Measurements from ENCODE around the gene STMN3. TPM values are rescaled to one million over a fixed set of nuclear protein-coding genes. Genes with fewer than 3 reads are reported as not detected.

Gene STMN3
- total and polyA plus RNA-seq, 3 donors from 2014 or later, result 8.4 to 16.5 (median 15.1) TPM

DNA sequence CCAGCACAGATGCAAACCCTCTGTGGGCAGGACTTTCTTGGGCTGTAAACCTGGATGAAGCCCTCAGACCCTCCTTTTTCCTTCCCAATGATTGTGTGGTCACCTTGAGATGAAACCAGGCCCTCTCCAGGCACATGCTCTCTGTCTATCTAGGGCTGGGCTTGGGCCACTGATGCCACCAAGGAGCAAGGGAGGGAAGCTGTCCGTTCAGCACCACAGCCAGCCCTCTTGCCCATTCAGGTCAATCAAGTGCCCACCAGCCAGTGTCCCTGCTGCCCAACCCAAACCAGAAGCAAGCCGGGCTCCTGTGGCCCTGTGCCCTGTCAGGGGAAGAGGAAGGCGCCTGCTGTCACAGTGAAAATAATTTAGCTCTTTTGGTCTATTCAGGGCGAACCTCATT lies 8.0 kb downstream of the STMN3 start:
- Histone ChIP-seq H3K36me3 (ENCODE audit: low read depth, missing control alignments) (no peaks in the 10 kb centered on the region), H3K4me1 (no peaks in the 10 kb centered on the region), H3K9me3 (no peaks in the 10 kb centered on the region), H3K27ac (no peak overlapping the region), H3K27me3 (no peaks in the 10 kb centered on the region), H3K4me3 (no peak overlapping the region)
- DNase-seq, result no peak
- intact Hi-C loops (cut with DNase I; ENCODE audit: low total_unique reads), result no loop called here
- no peak for TF ChIP-seq POLR2A (IDR thresholded peaks at IDR 0.05)
- TF ChIP-seq, protein P1, sequence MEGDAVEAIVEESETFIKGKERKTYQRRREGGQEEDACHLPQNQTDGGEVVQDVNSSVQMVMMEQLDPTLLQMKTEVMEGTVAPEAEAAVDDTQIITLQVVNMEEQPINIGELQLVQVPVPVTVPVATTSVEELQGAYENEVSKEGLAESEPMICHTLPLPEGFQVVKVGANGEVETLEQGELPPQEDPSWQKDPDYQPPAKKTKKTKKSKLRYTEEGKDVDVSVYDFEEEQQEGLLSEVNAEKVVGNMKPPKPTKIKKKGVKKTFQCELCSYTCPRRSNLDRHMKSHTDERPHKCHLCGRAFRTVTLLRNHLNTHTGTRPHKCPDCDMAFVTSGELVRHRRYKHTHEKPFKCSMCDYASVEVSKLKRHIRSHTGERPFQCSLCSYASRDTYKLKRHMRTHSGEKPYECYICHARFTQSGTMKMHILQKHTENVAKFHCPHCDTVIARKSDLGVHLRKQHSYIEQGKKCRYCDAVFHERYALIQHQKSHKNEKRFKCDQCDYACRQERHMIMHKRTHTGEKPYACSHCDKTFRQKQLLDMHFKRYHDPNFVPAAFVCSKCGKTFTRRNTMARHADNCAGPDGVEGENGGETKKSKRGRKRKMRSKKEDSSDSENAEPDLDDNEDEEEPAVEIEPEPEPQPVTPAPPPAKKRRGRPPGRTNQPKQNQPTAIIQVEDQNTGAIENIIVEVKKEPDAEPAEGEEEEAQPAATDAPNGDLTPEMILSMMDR (IDR thresholded peaks at IDR 0.05), result no peak
- WGBS, 2 donors, result 69 to 86% methylated on average over 4 of the region's 4 CpGs

DNA sequence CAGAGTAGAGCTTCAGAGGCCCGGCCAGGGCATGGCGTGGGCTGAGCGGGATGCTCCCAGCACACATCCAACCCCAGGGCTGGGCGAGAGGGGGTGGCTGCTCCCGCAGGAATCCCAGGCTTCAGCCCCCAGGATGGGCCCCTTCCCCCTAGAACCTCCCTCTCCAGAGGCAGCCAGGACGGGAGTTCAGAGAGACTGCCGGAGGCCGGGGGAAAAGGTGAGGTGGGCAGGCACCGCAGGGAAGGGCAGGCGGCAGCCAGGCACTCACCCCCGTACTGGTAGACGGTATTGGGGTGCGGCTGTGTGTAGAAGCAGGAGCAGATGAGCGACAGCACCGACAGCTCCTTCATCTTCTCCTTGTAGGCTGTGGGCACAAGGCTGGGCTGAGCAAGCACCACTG lies 9.3 kb downstream of the STMN3 start:
- TF ChIP-seq, protein P1 (IDR thresholded peaks at IDR 0.05), result no peak
- no peak for TF ChIP-seq POLR2A (IDR thresholded peaks at IDR 0.05)
- Histone ChIP-seq H3K27ac (no peak overlapping the region), H3K4me3 (no peak overlapping the region), H3K27me3 (no peaks in the 10 kb centered on the region), H3K9me3 (no peaks in the 10 kb centered on the region), H3K36me3 (ENCODE audit: low read depth, missing control alignments) (no peaks in the 10 kb centered on the region), H3K4me1 (no peaks in the 10 kb centered on the region)
- intact Hi-C loops (cut with DNase I; ENCODE audit: low total_unique reads), result no loop called here
- DNase-seq, result no peak
- 86 to 88% methylated on average over 10 to 15 of the region's 15 CpGs for WGBS, 2 donors

DNA sequence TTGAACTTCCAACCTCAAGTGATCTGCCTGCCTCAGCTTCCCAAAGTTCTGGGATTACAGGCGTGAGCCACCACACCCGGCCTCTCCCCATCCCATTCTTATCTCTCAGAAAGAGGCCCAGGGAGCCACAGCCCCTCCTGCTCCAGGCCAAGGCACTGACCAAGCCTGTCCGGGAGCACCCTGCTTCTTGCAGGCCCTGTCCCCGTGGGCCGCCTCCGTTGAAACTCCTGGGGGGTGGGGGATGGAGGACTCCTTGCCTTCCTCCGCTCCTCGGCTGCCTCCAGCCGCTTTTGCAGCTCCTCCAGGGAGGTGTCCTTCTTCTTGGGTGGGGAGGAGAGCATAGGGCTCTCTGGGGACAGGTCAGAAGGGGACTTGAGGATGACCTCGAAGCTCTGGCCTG lies 9.7 kb downstream of the STMN3 start:
- no peak overlapping the region for H3K27ac ChIP-seq
- no peak for TF ChIP-seq POLR2A (IDR thresholded peaks at IDR 0.05)
- TF ChIP-seq, protein P1 (IDR thresholded peaks at IDR 0.05), result no peak
- H3K9me3 ChIP-seq, result no peaks in the 10 kb centered on the region
- intact Hi-C loops (cut with DNase I; ENCODE audit: low total_unique reads), result no loop called here
- H3K27me3 ChIP-seq, result no peaks in the 10 kb centered on the region
- DNase-seq, result no peak
- no peaks in the 10 kb centered on the region for H3K4me1 ChIP-seq
- WGBS, 2 donors, result 81 to 100% methylated on average over 2 to 10 of the region's 10 CpGs
- no peak overlapping the region for H3K4me3 ChIP-seq
- no peaks in the 10 kb centered on the region for H3K36me3 ChIP-seq (ENCODE audit: low read depth, missing control alignments)

DNA sequence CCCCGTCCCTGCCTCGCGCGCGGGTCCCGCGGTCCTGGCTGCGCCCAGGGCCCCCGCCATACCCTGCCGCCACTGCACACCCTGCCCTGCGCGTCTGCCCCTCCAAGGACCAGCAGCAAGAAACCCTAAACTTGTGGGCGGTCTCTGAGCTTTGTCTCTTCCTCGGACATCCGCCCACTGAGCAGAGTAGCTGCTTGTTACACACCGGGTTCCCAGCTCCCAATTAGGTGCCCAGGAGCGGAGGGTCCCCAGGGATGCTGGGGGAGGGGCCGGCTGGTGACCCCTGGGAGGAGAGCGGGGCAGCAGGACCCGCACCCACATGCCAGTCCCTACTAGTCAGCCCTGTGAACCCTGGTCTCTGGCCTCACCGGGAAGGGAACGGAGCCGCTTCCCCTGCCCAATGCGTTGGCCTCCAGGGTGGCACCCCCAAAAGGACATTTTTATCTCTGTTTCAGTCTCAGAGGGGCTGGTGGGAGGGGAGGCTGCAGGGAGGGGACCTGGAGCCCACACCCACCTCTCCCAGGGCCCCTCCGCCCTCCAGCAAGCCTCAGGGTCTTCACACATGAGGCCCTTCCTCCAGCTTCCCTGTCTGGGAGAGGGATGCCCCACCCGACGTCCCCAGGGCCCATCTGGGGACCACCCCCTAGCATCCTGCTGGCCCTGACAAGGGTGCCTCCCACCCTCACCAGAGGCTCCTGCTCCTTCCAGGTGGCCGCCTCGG lies 10.5 kb downstream of the STMN3 start:
- no peaks in the 10 kb centered on the region for H3K36me3 ChIP-seq (ENCODE audit: low read depth, missing control alignments)
- H3K27me3 ChIP-seq, result no peaks in the 10 kb centered on the region
- no peaks in the 10 kb centered on the region for H3K4me1 ChIP-seq
- 57 to 58% methylated on average over 11 to 17 of the region's 29 CpGs for WGBS, 2 donors
- H3K27ac ChIP-seq, result peak overlapping the region in 1 of 2 donors; percentile 45
- H3K9me3 ChIP-seq, result no peaks in the 10 kb centered on the region
- no peak for DNase-seq
- intact Hi-C loops (cut with DNase I; ENCODE audit: low total_unique reads), result no loop called here
- peak overlapping the region; percentile 46 to 51 for H3K4me3 ChIP-seq
- TF ChIP-seq POLR2A (IDR thresholded peaks at IDR 0.05), result no peak
- TF ChIP-seq, protein P1 (IDR thresholded peaks at IDR 0.05), result no peak

Measured in testis (tissue), 3 donors.